Measurements from ENCODE around the gene GREB1L.

GREB1L gene

DNA sequence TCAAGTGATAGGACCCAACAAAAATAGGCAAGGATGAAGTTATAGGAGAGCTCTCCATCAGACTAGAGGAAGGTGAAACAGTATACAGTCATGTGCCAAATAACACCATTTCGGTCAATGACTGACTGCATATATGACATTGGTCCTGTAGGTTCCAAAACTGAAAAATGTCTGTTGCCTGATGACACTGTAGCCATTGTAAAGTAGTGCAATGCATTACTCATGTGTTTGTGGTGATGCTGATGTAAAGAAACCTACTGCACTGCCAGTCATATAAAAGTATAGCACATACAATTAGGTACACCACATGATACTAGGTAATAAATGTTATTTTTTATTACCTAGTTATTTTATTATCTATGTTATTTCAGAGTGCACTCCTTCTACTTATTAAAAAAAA lies 147.9 kb downstream of the GREB1L start:
- no peak overlapping the region for H3K27ac ChIP-seq
- no peaks in the 10 kb centered on the region for H3K9me3 ChIP-seq (ENCODE audit: severe bottlenecking)
- TF ChIP-seq, protein P1, sequence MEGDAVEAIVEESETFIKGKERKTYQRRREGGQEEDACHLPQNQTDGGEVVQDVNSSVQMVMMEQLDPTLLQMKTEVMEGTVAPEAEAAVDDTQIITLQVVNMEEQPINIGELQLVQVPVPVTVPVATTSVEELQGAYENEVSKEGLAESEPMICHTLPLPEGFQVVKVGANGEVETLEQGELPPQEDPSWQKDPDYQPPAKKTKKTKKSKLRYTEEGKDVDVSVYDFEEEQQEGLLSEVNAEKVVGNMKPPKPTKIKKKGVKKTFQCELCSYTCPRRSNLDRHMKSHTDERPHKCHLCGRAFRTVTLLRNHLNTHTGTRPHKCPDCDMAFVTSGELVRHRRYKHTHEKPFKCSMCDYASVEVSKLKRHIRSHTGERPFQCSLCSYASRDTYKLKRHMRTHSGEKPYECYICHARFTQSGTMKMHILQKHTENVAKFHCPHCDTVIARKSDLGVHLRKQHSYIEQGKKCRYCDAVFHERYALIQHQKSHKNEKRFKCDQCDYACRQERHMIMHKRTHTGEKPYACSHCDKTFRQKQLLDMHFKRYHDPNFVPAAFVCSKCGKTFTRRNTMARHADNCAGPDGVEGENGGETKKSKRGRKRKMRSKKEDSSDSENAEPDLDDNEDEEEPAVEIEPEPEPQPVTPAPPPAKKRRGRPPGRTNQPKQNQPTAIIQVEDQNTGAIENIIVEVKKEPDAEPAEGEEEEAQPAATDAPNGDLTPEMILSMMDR (IDR thresholded peaks at IDR 0.05; ENCODE audit: low read depth, low read length) = no peak
- no peaks in the 10 kb centered on the region for H3K36me3 ChIP-seq
- H3K4me3 ChIP-seq (ENCODE audit: low read depth, low read length) = no peak overlapping the region
- no peak for DNase-seq
- no peaks in the 10 kb centered on the region for H3K27me3 ChIP-seq (ENCODE audit: insufficient read depth, low read depth, severe bottlenecking)

DNA sequence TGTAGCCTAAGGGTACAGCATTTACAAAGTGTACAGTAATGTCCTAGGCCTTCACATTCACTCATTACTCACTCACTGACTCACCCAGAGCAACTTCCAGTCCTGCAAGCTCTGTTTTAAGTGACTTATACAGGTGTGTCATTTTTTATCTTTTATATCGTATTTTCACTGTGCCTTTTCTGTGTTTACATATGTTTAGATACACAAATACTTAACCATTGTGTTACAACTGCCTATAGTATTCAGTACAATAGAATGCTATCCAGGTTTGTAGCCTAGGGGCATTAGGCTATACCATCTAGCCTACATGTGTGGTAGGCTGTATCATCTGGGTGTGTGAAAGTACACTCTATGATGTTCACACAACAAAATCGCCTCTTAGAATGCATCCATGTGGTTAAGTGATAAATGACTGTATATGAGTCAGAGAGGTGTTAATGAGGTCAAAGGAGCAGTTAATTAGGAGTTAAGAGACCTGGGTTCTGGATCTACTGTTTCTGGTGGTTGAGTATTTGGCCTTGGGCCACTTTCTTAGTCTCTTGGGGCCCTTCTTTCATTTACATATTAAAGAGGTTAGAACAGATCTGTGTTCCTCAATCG lies 149.1 kb downstream of the GREB1L start:
- TF ChIP-seq, protein P1 (IDR thresholded peaks at IDR 0.05; ENCODE audit: low read depth, low read length) = no peak
- Histone ChIP-seq H3K9me3 (ENCODE audit: severe bottlenecking) (no peaks in the 10 kb centered on the region), H3K4me3 (ENCODE audit: low read depth, low read length) (no peak overlapping the region), H3K27ac (no peak overlapping the region), H3K36me3 (no peaks in the 10 kb centered on the region), H3K27me3 (ENCODE audit: insufficient read depth, low read depth, severe bottlenecking) (no peaks in the 10 kb centered on the region)
- DNase-seq = no peak

DNA sequence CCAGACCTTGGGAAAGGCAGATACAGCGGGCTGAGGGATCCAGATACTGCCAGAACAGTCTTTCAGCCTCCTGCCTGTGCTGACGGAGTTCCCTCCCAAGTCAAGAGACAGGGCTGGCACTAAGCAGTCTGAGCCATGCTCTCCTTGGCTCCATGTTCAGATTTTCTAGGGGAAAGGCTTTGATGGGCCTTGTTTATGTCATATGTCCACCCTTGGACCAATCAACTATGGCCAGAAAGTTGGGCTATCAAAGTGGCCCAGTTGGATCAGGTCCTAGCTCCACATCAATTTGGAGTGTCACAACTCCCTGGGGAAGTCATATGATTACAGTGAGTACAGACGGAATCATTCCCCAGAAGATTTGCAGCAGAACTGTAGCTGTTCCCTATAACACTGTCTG lies 152.0 kb downstream of the GREB1L start:
- no peak overlapping the region for H3K4me3 ChIP-seq (ENCODE audit: low read depth, low read length)
- H3K27me3 ChIP-seq (ENCODE audit: insufficient read depth, low read depth, severe bottlenecking) = no peaks in the 10 kb centered on the region

DNA sequence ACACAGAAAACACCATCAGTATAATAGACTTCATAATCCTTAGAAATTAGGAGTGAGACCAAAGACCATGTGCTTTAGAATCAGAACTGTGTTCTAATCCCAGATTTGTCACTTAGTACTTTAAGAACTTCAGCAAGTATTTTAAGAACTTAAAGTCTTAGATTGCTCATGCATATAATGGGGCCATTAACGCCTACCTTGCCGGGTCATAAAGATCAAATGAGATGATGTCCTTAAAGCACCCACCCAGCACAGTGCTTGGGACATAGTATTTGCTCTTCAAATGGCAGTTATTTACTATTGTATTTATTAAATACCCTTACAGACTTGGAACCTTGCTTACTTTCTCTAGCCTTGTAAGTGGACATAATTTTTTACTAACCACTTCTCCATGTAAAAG lies 156.1 kb downstream of the GREB1L start:
- Histone ChIP-seq H3K4me3 (ENCODE audit: low read depth, low read length) (no peak overlapping the region), H3K36me3 (no peaks in the 10 kb centered on the region), H3K27ac (no peak overlapping the region), H3K27me3 (ENCODE audit: insufficient read depth, low read depth, severe bottlenecking) (no peaks in the 10 kb centered on the region), H3K9me3 (ENCODE audit: severe bottlenecking) (no peaks in the 10 kb centered on the region)
- DNase-seq = peak; percentile 45
- TF ChIP-seq, protein P1 (IDR thresholded peaks at IDR 0.05; ENCODE audit: low read depth, low read length) = no peak

More for the DNA sequence above, 152.0 kb downstream of the GREB1L start:
- Histone ChIP-seq H3K27ac (no peak overlapping the region), H3K9me3 (ENCODE audit: severe bottlenecking) (no peaks in the 10 kb centered on the region), H3K36me3 (no peaks in the 10 kb centered on the region)
- DNase-seq = no peak
- TF ChIP-seq, protein P1 (IDR thresholded peaks at IDR 0.05; ENCODE audit: low read depth, low read length) = no peak

DNA sequence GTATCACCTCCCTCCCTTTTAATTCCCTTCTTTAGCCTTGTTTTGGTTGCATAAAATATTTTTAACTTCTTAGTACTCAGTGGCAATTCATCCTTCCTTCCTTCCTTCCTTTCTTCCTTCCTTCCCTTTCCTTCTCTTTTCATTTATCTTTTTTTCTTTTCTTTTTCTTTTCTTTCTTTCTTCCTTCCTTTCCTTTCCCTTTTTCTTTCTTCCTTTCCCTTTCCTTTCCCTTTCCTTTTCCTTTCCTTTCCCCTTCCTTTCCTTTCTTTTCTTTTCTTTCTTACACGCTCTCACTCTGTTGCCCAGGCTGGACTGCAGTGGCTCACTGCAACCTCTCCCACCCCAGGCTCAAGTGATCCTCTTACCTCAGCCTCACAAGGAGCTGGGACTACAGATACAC lies 160.2 kb downstream of the GREB1L start:
- Histone ChIP-seq H3K36me3 (no peaks in the 10 kb centered on the region), H3K27me3 (ENCODE audit: insufficient read depth, low read depth, severe bottlenecking) (no peaks in the 10 kb centered on the region), H3K4me3 (ENCODE audit: low read depth, low read length) (no peak overlapping the region), H3K27ac (no peak overlapping the region), H3K9me3 (ENCODE audit: severe bottlenecking) (peaks cover 2% of the 10 kb centered on the region)
- TF ChIP-seq, protein P1 (IDR thresholded peaks at IDR 0.05; ENCODE audit: low read depth, low read length) = no peak
- DNase-seq = no peak

DNA sequence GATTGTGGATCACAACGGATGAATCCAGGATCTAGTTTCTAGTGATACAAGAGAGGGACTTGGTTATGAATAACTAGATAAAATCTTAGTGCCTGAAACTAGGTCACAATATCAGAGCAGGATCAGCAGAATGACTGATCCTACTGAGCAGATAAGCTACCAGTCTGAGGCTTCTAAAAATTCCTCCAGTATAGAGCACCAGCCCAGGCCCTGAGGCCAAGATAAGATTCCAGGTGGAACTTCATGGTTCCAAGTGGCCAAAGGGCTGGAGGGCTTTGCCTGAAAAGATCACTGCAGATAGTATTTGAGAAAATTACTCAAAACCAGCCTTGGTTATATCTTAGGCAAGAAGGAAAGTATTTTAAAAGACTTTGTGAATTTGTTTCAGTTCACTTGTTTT lies 162.4 kb downstream of the GREB1L start:
- Histone ChIP-seq H3K36me3 (no peaks in the 10 kb centered on the region), H3K4me3 (ENCODE audit: low read depth, low read length) (no peak overlapping the region), H3K9me3 (ENCODE audit: severe bottlenecking) (peaks cover 2% of the 10 kb centered on the region), H3K27ac (no peak overlapping the region), H3K27me3 (ENCODE audit: insufficient read depth, low read depth, severe bottlenecking) (no peaks in the 10 kb centered on the region)
- DNase-seq = no peak
- TF ChIP-seq, protein P1 (IDR thresholded peaks at IDR 0.05; ENCODE audit: low read depth, low read length) = no peak
